ENCODE measurements around the gene RNF41.

Gene RNF41

DNA sequence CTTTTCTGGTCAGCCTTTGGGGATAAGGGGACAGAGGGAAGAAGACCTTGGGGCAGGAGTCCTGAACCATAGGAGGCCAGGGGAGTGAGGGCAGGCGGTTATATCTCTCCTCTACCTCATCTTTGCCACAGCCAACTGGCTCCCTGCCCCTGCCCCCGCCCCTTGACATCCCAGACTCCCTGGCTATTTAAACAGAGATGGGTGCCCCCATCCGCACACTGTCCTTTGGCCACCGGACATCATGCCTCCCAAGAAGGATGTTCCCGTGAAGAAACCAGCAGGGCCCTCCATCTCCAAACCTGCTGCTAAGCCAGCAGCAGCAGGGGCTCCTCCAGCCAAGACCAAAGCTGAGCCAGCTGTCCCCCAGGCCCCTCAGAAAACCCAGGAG is 68.0 kb downstream of the RNF41 start:
- TF ChIP-seq, protein P1, sequence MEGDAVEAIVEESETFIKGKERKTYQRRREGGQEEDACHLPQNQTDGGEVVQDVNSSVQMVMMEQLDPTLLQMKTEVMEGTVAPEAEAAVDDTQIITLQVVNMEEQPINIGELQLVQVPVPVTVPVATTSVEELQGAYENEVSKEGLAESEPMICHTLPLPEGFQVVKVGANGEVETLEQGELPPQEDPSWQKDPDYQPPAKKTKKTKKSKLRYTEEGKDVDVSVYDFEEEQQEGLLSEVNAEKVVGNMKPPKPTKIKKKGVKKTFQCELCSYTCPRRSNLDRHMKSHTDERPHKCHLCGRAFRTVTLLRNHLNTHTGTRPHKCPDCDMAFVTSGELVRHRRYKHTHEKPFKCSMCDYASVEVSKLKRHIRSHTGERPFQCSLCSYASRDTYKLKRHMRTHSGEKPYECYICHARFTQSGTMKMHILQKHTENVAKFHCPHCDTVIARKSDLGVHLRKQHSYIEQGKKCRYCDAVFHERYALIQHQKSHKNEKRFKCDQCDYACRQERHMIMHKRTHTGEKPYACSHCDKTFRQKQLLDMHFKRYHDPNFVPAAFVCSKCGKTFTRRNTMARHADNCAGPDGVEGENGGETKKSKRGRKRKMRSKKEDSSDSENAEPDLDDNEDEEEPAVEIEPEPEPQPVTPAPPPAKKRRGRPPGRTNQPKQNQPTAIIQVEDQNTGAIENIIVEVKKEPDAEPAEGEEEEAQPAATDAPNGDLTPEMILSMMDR (IDR thresholded peaks at IDR 0.05; ENCODE audit: control insufficient read depth, extremely low read depth, insufficient read depth): no peak
- DNase-seq (ENCODE audit: low read depth): no peak
- peak overlapping the region; percentile 66 for H3K4me3 ChIP-seq (ENCODE audit: low read depth, low read length)

DNA sequence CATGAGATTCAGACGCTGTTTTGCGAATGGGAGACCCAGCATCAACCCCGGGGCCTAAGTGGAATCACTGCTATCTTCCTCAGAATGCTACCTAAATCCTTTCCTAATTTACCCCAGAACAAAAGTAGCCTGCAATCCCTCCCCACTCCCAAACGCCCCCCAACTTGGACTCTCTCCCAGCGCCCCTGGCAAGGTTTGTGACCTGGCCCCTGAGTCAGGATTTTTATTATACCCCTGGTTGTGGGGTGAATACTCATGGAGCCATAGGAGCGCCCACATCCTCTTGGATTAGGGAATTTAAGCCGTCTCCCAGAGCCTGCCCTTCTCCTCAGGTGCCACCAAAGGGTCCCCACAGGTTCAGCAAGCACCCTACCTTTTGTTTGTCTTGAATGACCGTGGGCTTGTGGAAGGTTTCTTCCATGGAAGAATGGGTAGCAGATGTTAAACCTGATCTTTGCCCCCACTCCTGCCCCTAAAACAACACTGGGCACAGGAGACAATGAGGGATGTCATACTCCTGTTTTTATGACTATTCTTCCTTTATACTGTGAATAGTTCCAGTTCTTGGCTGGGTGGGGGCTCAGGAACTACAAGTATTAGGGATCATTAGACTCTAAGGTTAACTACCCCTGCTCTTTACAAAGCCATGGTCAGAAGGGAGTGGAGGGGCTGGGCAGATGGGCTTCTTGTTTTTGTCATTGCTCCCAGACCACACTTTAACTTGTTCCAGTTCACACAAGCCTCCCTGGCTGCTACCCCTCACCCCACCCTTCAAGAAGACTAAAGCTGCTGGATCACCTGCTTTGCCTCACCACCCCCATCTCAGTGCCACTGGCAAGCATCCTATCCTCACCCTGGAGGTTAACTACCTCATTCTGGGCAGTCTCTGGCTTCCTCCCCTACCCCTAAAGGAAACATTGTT is 68.7 kb downstream of the RNF41 start:
- TF ChIP-seq, protein P1 (IDR thresholded peaks at IDR 0.05; ENCODE audit: control insufficient read depth, extremely low read depth, insufficient read depth): no peak

More for the DNA sequence above, 68.7 kb downstream of the RNF41 start:
- peak overlapping the region; percentile 66 for H3K4me3 ChIP-seq (ENCODE audit: low read depth, low read length)
- DNase-seq (ENCODE audit: low read depth): no peak
